Activated T-cell treated with anti-CD3 and anti-CD28 coated beads for 4 hours (primary cell): ENCODE measurements around the gene COMMD4.
"Not testable (repeated sequence)": the region's sequence is repeated elsewhere in the genome, so short reads cannot be mapped to it uniquely, and the experiment has no call there.

Experiments used
- DNase-seq: peaks from one replicate; pipeline ENCODE4 v3.0.0-alpha.2; 2020

COMMD4 gene

GRCh38 chr15:75383986-75384385, 48.1 kb downstream of the COMMD4 start:
- not testable (repeated sequence) for DNase-seq
